Measurements from ENCODE around the gene ABCC3.

GRCh38 chr17:50677851-50678375, 43.2 kb downstream of the ABCC3 start:
- TF ChIP-seq CTCF (IDR thresholded peaks at IDR 0.05) = no peak
- TF ChIP-seq POLR2A (IDR thresholded peaks at IDR 0.05) = no peak

All from lower leg skin (tissue), 3 donors.